Coronary artery (tissue), 2 donors: ENCODE measurements around the gene GM2A.
"Not testable (repeated sequence)": the region's sequence is repeated elsewhere in the genome, so short reads cannot be mapped to it uniquely, and the experiment has no call there.

Experiments
- DNase-seq: peaks from one replicate; pipeline ENCODE4 v3.0.0-alpha.2; 2017; ENCODE audit warnings: low spot score
- H3K27ac ChIP-seq, 2 donors: fragments of 200-600 bp; sonication (generic); one replicate each; pipeline ENCODE4 v1.5.1; 2016 to 2019
- H3K4me3 ChIP-seq: fragments of 200-600 bp; sonication (generic); 2 replicates; pipeline ENCODE4 v1.5.1; 2016; ENCODE audit warnings: mild to moderate bottlenecking, moderate library complexity
- TF ChIP-seq, protein P1 (sequence below): fragments of 200-600 bp; sonication (generic); IDR thresholded peaks from one replicate; pipeline ENCODE4 v1.5.1; 2019; ENCODE audit warnings: antibody characterized with exemption

The GM2A gene

DNA sequence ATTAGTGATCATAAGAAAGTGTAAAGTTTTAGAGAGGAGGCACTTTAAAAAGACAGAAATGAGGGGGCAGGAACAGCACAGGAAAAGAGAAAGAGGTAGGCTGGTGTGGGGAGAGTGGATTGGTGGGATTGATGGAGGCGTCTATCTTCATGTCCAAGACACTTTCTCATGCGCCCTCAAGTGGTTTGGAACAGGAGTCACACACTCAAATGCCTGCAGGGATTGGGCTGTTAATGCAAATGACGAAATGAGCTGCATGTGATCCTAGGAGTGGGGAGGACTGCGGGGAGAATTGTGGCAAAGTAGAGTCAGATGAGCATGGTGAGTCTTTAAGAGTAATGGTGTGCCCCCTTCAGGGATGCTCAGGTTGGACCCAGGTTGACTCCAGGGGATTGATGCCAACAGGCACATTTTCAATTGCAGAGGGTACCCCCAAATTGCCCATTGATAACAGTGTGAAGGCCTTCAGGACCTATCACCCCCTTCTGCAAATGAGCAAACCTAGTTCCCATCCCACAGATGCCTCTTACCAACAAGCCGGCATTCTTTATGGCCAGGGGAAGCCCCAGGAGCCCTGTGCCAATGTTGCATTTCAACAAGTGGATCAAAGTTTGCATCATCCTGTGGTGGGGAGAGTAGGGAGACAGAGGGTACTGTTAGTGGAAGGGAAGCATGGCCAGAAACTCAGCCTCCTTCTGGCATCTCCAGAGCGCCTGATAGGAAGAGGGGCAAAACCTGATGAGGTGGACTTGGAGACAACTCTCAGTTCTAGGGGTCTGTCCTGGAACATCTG, 45.3 kb downstream of the GM2A start:
- H3K4me3 ChIP-seq, result no peak overlapping the region
- H3K27ac ChIP-seq, result no peak overlapping the region
- TF ChIP-seq, protein P1, sequence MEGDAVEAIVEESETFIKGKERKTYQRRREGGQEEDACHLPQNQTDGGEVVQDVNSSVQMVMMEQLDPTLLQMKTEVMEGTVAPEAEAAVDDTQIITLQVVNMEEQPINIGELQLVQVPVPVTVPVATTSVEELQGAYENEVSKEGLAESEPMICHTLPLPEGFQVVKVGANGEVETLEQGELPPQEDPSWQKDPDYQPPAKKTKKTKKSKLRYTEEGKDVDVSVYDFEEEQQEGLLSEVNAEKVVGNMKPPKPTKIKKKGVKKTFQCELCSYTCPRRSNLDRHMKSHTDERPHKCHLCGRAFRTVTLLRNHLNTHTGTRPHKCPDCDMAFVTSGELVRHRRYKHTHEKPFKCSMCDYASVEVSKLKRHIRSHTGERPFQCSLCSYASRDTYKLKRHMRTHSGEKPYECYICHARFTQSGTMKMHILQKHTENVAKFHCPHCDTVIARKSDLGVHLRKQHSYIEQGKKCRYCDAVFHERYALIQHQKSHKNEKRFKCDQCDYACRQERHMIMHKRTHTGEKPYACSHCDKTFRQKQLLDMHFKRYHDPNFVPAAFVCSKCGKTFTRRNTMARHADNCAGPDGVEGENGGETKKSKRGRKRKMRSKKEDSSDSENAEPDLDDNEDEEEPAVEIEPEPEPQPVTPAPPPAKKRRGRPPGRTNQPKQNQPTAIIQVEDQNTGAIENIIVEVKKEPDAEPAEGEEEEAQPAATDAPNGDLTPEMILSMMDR, result peak; percentile 31
- DNase-seq, result no peak

DNA sequence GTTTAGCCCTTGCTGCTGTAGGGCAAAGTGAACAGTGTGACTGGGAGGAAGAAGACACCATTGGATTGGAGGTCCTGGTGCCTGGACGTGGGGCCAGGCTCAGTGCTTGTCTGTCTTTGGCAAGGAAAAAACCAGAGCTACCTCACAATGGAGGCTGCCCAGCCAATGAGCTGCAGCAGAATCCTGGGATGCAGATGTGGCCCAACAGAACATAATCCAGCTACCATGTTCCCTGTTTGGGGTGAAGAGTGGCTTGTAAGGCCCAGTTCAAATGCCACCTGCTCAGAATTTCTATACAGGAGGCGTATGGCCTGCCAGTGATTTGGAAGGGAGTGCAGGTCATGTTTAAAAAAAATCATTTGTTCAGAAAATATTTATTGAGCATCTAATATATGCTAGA, 50.7 kb downstream of the GM2A start, which contains the start of gene SLC36A3:
Gene SLC36A3 (minus strand): TSS at position 101 of the 400 bp plus-strand sequence. CDS start 412 bp downstream, outside the sequence.
- Histone ChIP-seq H3K4me3 (no peak within 1 kb of the TSS), H3K27ac (no peak within 1 kb of the TSS)
- DNase-seq, result no peak
- TF ChIP-seq, protein P1, result no peak

DNA sequence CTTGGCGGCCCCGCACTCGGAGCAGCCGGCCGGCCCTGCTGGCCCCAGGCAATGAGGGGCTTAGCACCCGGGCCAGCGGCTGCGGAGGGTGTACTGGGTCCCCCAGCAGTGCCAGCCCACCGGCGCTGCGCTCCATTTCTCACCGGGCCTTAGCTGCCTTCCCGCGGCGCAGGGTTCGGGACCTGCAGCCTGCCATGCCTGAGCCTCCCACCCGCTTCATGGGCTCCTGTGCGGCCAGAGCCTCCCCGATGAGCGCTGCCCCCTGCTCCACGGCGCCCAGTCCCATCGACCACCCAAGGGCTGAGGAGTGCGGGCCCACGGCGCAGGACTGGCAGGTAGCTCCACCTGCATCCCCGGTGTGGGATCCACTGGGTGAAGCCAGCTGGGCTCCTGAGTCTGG, 56.3 kb downstream of the GM2A start:
- DNase-seq, H3K27ac ChIP-seq, H3K4me3 ChIP-seq: not testable (repeated sequence)

DNA sequence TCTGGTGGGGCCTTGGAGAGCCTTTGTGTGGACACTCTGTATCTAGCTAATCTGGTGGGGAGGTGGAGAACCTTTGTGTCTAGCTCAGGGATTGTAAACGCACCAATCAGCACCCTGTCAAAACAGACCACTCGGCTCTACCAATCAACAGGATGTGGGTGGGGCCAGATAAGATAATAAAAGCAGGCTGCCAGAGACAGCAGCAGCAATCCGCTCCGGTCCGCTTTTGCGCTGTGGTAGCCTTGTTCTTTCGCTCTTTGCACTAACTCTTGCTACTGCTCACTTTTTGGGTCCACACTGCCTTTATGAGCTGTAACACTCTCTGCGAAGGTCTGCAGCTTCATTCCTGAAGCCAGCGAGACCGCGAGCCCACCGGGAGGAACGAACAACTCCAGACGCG, 56.8 kb downstream of the GM2A start:
- H3K4me3 ChIP-seq, DNase-seq, H3K27ac ChIP-seq: not testable (repeated sequence)

DNA sequence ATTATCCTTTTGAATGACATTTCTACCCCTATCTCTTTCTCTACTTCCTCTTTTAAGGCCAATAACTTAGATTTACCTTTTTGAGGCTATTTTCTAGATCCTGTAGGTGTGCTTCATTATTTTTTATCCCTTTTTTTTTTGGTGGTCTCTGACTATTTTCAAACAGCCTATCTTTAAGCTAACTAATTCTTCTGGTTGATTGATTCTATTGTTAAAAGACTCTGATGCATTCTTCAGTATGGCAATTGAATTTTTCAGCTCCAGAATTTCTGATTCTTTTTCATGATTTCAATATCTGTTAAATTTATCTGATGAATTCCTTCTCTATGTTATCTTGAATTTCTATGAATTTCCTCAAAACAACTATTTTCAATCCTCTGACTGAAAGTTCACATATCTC, 57.9 kb downstream of the GM2A start:
- H3K4me3 ChIP-seq, result no peak overlapping the region
- no peak overlapping the region for H3K27ac ChIP-seq
- no peak for DNase-seq
- TF ChIP-seq, protein P1, result no peak

DNA sequence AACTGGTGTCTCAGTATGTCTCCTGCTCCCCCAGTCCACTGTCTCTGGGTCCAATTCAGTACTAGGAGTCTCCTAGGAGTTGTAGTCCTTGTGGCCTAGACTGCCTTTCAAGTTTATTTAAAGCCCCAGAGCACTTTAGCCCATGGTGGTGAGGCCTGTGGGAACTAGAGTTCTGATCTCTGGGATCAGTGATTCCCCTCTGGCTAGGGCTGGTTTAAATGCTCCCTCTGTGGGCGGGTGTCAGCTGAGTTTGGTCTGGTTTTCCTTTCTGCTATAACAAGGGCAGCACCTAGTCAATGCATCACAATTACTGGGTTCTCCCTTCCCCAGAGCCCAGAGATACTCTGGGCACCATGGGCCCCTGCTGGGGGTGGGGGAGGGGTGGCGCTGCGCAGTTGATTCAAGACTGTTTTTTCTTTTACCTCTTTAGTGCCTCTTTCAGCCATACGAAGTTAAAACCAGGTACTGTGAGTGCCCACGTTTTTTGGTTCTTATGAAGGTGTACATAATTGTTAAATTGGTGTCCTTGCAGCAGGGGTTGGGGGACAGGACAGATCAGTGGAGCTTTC, 59.9 kb downstream of the GM2A start:
- no peak for DNase-seq
- H3K4me3 ChIP-seq, result no peak overlapping the region
- H3K27ac ChIP-seq, result no peak overlapping the region
- TF ChIP-seq, protein P1, result no peak

DNA sequence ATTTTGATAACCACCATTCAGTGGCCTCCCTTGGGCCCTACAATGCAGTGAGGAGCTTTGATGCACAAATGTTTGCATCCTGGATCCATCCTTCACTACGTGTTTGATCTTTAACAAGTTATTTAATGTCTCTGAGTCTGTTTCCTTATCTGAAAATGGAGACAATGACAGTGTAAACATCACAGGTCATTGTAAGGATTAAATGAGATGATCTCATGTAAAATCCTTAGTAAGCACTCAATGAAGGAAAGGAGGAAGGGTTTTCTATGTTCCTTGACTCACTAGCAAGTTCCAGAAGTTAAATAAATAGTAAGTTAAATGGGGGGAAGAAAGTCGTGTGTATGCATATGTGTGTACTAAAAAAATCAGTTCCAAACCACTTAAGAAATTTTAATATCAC, 60.4 kb downstream of the GM2A start:
- TF ChIP-seq, protein P1, result no peak
- Histone ChIP-seq H3K4me3 (no peak overlapping the region), H3K27ac (no peak overlapping the region)
- no peak for DNase-seq

DNA sequence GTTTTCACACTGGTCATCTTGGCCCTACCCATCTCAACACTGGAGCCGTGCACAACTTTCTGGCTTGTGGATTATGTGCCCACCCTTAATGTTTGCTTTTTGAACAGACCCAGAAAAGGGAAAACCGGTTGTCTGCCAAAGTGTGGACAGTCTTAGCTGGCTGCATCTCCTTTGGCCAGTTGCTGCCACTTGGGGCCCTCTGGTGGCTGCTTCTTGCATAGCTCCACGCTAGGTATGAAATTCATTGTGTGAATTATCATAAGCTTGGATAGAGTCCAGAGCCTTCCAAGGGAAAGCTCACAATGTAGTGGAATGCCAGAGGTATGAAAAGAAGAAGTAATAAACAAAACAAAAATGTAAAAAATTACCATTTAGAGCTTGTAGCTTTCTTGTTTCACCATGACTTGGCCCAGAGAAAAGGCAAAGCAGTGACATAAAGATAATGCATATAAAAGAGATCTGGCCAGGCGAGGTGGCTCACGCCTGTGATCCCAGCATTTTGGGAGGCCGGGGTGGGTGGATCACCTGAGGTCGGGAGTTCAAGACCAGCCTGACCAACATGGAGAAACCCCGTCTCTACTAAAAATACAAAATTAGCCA, 63.1 kb downstream of the GM2A start:
- TF ChIP-seq, protein P1, result peak; percentile 76
- H3K4me3 ChIP-seq, result no peak overlapping the region
- no peak for DNase-seq
- H3K27ac ChIP-seq, result no peak overlapping the region
